Liver (tissue), 9 donors: ENCODE measurements around the gene TRIOBP. TPM values are rescaled to one million over a fixed set of nuclear protein-coding genes. Genes with fewer than 3 reads are reported as not detected.

ENCODE experiments used
- DNase-seq: peaks from one replicate; pipeline ENCODE4 v3.0.0-alpha.2; 2017; ENCODE audit warnings: low spot score
- H3K27ac ChIP-seq, 2 donors: one replicate each; pipeline ENCODE4 v1.7.0; 2013; ENCODE audit warnings: inconsistent platforms in 2 of 2, low read length in 2 of 2, control low read depth in 1 of 2, low read depth in 1 of 2, mild to moderate bottlenecking in 1 of 2
- H3K27me3 ChIP-seq, 4 donors: one replicate each; pipeline versions ENCODE4 v1.6.1 to v1.7.0; 2013; ENCODE audit warnings: low read length in 3 of 4, inconsistent platforms in 1 of 4, mild to moderate bottlenecking in 1 of 4, moderate library complexity in 1 of 4; ENCODE audit not compliant: control insufficient read depth in 4 of 4, insufficient read depth in 4 of 4
- H3K36me3 ChIP-seq, 4 donors: one replicate each; pipeline versions ENCODE4 v1.6.1 to v1.7.0; 2013; ENCODE audit warnings: low read length in 3 of 4, mild to moderate bottlenecking in 3 of 4, low read depth in 1 of 4, moderate library complexity in 1 of 4; ENCODE audit not compliant: control insufficient read depth in 4 of 4, insufficient read depth in 3 of 4
- H3K4me1 ChIP-seq, 4 donors: one replicate each; pipeline versions ENCODE4 v1.6.1 to v1.7.0; 2013; ENCODE audit warnings: low read length in 3 of 4, mild to moderate bottlenecking in 3 of 4, moderate library complexity in 1 of 4; ENCODE audit not compliant: control insufficient read depth in 4 of 4, insufficient read depth in 4 of 4
- H3K4me3 ChIP-seq, 3 donors: one replicate each; pipeline versions ENCODE4 v1.6.1 to v1.7.0; 2013; ENCODE audit warnings: low read length in 3 of 3, control low read depth in 1 of 3, low read depth in 1 of 3, mild to moderate bottlenecking in 1 of 3
- H3K9ac ChIP-seq, 2 donors: one replicate each; pipeline ENCODE4 v1.7.0; 2013; ENCODE audit warnings: low read length in 2 of 2, mild to moderate bottlenecking in 2 of 2, moderate library complexity in 2 of 2, control low read depth in 1 of 2, low read depth in 1 of 2
- H3K9me3 ChIP-seq, 4 donors: one replicate each; pipeline versions ENCODE4 v1.6.1 to v1.7.0; 2013; ENCODE audit warnings: low read length in 3 of 4; ENCODE audit not compliant: control insufficient read depth in 4 of 4
- ATF3 ChIP-seq: IDR thresholded peaks from 2 replicates; pipeline ENCODE4 v1.6.1; 2016; ENCODE audit warnings: antibody characterized with exemption
- CTCF ChIP-seq: fragments of 150-350 bp; IDR thresholded peaks from 2 replicates; pipeline ENCODE4 v1.5.1; 2017; ENCODE audit warnings: improper control_type of control experiment, low read depth, low read length; ENCODE audit not compliant: missing input control
- EGR1 ChIP-seq, 2 donors: IDR thresholded peaks; 2 replicates each; pipeline ENCODE4 v1.6.1; 2016 to 2018; ENCODE audit warnings: antibody characterized with exemption in 2 of 2, low read depth in 2 of 2
- FOXA1 ChIP-seq: IDR thresholded peaks from 2 replicates; pipeline ENCODE4 v1.6.1; 2016; ENCODE audit warnings: antibody characterized with exemption
- FOXA2 ChIP-seq: IDR thresholded peaks from 2 replicates; pipeline ENCODE4 v1.6.1; 2016; ENCODE audit warnings: antibody characterized with exemption
- GABPA ChIP-seq, 2 donors: IDR thresholded peaks in 1 of 2; conservative IDR thresholded peaks in 1 of 2; 2 replicates each; pipeline ENCODE4 v1.6.1; 2016; ENCODE audit warnings: antibody characterized with exemption in 2 of 2, mild to moderate bottlenecking in 1 of 2, moderate library complexity in 1 of 2
- HNF4A ChIP-seq, 2 donors: conservative IDR thresholded peaks; 2 replicates each; pipeline ENCODE4 v1.6.1; 2016; ENCODE audit warnings: antibody characterized with exemption in 2 of 2, mild to moderate bottlenecking in 2 of 2
- HNF4G ChIP-seq: IDR thresholded peaks from 2 replicates; pipeline ENCODE4 v1.6.1; 2016; ENCODE audit warnings: antibody characterized with exemption
- JUND ChIP-seq, 2 donors: IDR thresholded peaks; 2 replicates each; pipeline ENCODE4 v1.6.1; 2016; ENCODE audit warnings: antibody characterized with exemption in 2 of 2
- MAX ChIP-seq: IDR thresholded peaks from 2 replicates; pipeline ENCODE4 v1.6.1; 2016; ENCODE audit warnings: antibody characterized with exemption
- NR2F2 ChIP-seq: IDR thresholded peaks from 2 replicates; pipeline ENCODE4 v1.6.1; 2016; ENCODE audit warnings: antibody characterized with exemption
- RAD21 ChIP-seq, 2 donors: IDR thresholded peaks; 2 replicates each; pipeline ENCODE4 v1.6.1; 2016; ENCODE audit warnings: antibody characterized with exemption in 2 of 2, mild to moderate bottlenecking in 2 of 2
- REST ChIP-seq: IDR thresholded peaks from 2 replicates; pipeline ENCODE4 v1.6.1; 2016; ENCODE audit warnings: antibody characterized with exemption, mild to moderate bottlenecking
- RXRA ChIP-seq, 2 donors: IDR thresholded peaks; 2 replicates each; pipeline ENCODE4 v1.6.1; 2017 to 2018; ENCODE audit warnings: antibody characterized with exemption in 2 of 2, mild to moderate bottlenecking in 1 of 2
- SP1 ChIP-seq: IDR thresholded peaks from 2 replicates; pipeline ENCODE4 v1.6.1; 2018; ENCODE audit warnings: antibody characterized with exemption, mild to moderate bottlenecking
- TAF1 ChIP-seq: conservative IDR thresholded peaks from 2 replicates; pipeline ENCODE4 v1.6.1; 2016; ENCODE audit warnings: antibody characterized with exemption, mild to moderate bottlenecking
- YY1 ChIP-seq: IDR thresholded peaks from 2 replicates; pipeline ENCODE4 v1.6.1; 2016; ENCODE audit warnings: antibody characterized with exemption, mild to moderate bottlenecking
- ZBTB33 ChIP-seq: IDR thresholded peaks from 2 replicates; pipeline ENCODE4 v1.6.1; 2016; ENCODE audit warnings: antibody characterized with exemption
- WGBS: extraction: QIAGEN DNeasy Blood & Tissue Kit; methylation state at CpG from one replicate; pipeline ENCODE4 v1.1.7; 2013; 5-methylcytosine and 5-hydroxymethylcytosine counted together
- polyA plus RNA-seq, 2 donors: library from polyadenylated mRNA; stranded (reverse) in 1 of 2; unstranded in 1 of 2; fragments of 200-250 nt in 1 of 2; fragments of >200 nt in 1 of 2; fragmentation: Nextera tagmentation in 1 of 2; extraction: Ambion mirVana in 1 of 2; gene quantifications; one replicate each; pipeline versions ENCODE4 v1.2.1 to v1.2.3, GENCODE V29; 2013 to 2015
- total RNA-seq, 2 donors: library from RNA; depleted of rRNA; stranded (reverse); fragments of >200 nt; gene quantifications; one replicate each; pipeline ENCODE4 v1.2.3, GENCODE V29; 2014
- donor health status: healthy.
- donor health status: healthy.
- donor health status: healthy.
- donor health status: healthy.
- donor health status: healthy.

Gene TRIOBP
- total and polyA plus RNA-seq, 4 donors: 4.8 to 41.1 (median 21.6) TPM

- Histone ChIP-seq H3K4me1 (peaks cover 10 to 58% (median 49%) of the 10 kb centered on the region in 4 donors), H3K27me3 (no peaks in the 10 kb centered on the region), H3K27ac (peak overlapping the region; percentile 71 to 89), H3K9me3 (no peaks in the 10 kb centered on the region), H3K36me3 (no peaks in the 10 kb centered on the region), H3K4me3 (peak overlapping the region; percentile 55 to 91 (median 61)), H3K9ac (peak overlapping the region; percentile 48 to 77)
- 3% methylated on average over 87 of the region's 87 CpGs for WGBS
- TF ChIP-seq MAX (no peak), ZBTB33 (no peak), CTCF (no peak), ATF3 (no peak), REST (peak; percentile 93), JUND (IDR thresholded peaks at IDR 0.05) (no peak), EGR1 (IDR thresholded peaks at IDR 0.05; ENCODE audit: low read depth in 2 of 2) (no peak), TAF1 (peak; percentile 81), FOXA2 (no peak), HNF4A (conservative IDR thresholded peaks at IDR 0.05) (no peak), SP1 (peak; percentile 66), GABPA (IDR thresholded peaks at IDR 0.05 in 1 of 2, conservative IDR thresholded peaks at IDR 0.05 in 1 of 2) (no peak), NR2F2 (no peak), FOXA1 (no peak), YY1 (peak; percentile 88), RAD21 (IDR thresholded peaks at IDR 0.05) (peak in 1 of 2 donors; percentile 24), RXRA (IDR thresholded peaks at IDR 0.05) (no peak), HNF4G (no peak)
- peak; percentile 99 for DNase-seq
Observed at GRCh38 chr22:37804881-37805809, 108.3 kb downstream of the TRIOBP start.
